GM10248 (cell line): ENCODE results near the gene PPM1F.
"Not testable (repeated sequence)": the region's sequence is repeated elsewhere in the genome, so short reads cannot be mapped to it uniquely, and the experiment has no call there.

ENCODE experiments used
- CTCF ChIA-PET: fragments of 300-600 bp; sonication (Branson Sonifier 250); formaldehyde crosslinking; extraction: SDS; loops from one replicate; lab custom pipeline; 2021; ENCODE audit warnings: antibody characterized with exemption; lab: Yijun Ruan, JAX
- POLR2A ChIA-PET: fragments of 350-650 bp; sonication (Branson Sonifier 250); formaldehyde crosslinking; extraction: SDS; loops from one replicate; lab custom pipeline; 2020; ENCODE audit warnings: antibody characterized with exemption; lab: Yijun Ruan, JAX
- DNase-seq: peaks from one replicate; pipeline ENCODE4 v3.0.0; 2012; ENCODE audit errors: extremely low spot score
- TF ChIP-seq, protein P1 (sequence below): IDR thresholded peaks from 2 replicates; pipeline ENCODE4 v1.5.1; 2012; ENCODE audit warnings: mild to moderate bottlenecking, low read depth; ENCODE audit errors: extremely low read depth, missing control alignments, control extremely low read depth

PPM1F gene

DNA sequence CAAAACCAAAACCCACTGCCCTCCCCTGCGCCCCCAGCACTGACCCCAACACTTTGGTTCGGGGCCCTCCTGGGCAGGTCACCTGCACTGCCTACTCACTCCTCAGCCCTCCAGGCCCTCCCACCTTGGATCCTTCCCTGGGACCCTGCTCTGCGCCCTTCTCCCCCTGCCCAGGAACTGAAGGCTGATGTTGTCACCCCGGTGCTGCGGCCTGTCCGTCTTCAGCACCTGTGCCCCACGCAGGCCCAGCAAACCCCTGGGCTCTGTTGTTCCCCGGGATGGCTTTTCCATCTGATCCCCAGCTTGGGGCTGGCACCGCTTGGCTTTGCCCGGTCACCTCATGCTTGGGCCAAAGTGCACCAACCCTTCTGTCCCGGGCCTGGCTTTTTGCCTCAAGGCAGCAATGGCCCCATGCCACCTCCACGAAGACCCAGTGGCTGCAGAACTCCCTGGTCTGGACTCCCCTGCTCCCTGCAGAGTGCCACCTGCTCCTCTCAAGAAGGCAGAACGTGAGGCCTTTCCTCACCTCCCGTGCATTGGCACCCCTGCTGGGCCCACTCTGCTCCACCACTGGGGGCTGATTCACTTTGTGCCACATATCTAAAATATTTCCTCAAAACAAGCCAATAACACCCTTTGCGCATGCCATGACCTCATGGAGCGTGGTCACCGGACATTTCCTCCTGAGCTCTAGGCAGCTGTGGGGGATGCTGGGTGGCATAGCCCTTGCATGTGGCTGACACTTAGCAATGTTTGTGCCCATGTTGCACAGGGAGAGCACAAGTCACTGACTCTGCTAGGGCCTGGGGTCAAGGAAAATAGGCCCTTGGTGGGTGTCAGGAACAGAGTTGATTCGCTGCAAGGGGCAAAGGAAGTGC is 8.8 kb downstream of the PPM1F start:
- TF ChIP-seq, protein P1, sequence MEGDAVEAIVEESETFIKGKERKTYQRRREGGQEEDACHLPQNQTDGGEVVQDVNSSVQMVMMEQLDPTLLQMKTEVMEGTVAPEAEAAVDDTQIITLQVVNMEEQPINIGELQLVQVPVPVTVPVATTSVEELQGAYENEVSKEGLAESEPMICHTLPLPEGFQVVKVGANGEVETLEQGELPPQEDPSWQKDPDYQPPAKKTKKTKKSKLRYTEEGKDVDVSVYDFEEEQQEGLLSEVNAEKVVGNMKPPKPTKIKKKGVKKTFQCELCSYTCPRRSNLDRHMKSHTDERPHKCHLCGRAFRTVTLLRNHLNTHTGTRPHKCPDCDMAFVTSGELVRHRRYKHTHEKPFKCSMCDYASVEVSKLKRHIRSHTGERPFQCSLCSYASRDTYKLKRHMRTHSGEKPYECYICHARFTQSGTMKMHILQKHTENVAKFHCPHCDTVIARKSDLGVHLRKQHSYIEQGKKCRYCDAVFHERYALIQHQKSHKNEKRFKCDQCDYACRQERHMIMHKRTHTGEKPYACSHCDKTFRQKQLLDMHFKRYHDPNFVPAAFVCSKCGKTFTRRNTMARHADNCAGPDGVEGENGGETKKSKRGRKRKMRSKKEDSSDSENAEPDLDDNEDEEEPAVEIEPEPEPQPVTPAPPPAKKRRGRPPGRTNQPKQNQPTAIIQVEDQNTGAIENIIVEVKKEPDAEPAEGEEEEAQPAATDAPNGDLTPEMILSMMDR: no peak
- POLR2A ChIA-PET: no interaction called here
- CTCF ChIA-PET: interaction anchor here (1.3 to 9.2 kb wide), 3 partner anchors 6 to 147 kb away, joined by 3 to 130 read pairs (median 6); partner anchors contain the start of gene PPM1F
- DNase-seq: no peak

DNA sequence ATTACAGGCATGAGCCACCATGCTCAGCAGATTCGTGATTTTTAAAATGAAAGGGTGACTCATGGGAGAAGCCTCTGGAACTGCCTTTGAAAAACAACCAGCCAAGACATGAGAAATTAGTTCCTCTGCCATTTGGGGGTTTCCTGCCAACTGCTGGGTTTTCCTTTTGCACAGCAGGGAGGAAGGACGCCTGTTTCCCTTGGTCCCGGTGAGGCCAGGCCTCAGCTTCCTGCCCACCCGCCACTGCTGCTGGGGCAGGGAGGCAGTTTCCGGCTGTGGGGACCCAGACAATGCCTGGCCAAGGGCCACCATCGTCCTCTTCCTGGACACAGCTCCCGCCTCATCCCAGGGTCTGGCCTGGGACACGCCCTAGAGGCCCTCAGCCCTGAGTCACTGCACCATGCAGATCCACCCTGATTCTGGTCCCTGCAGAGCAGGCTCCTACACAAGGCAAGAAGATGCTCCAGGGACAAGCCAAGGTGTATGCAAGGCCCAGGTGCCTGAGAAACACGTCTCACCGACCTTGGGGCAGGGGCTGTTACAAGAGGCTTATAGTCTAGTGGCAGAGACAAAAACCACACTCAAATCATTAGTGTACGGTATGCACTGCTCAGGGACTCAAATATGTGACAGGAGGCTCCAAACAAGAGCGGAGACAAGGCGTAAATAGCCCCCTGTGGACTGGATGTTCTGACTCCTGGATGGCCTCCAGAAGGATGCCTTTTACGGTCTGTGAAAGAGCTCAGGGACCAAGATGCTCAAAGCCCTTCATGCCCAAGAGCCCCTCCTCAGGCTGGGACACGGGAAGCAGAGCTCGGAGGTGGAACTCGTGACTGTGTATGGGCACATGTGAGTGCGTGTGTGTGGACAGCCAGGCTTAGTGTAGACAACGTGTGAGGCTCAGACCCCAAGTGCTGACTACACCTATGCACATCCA is 10.0 kb downstream of the PPM1F start:
- ChIA-PET CTCF (interaction anchor here (1.3 to 9.2 kb wide), 3 partner anchors 8 to 146 kb away, joined by 3 to 130 read pairs (median 3); partner anchors contain the start of gene PPM1F), POLR2A (no interaction called here)
- no peak for DNase-seq
- TF ChIP-seq, protein P1: no peak

DNA sequence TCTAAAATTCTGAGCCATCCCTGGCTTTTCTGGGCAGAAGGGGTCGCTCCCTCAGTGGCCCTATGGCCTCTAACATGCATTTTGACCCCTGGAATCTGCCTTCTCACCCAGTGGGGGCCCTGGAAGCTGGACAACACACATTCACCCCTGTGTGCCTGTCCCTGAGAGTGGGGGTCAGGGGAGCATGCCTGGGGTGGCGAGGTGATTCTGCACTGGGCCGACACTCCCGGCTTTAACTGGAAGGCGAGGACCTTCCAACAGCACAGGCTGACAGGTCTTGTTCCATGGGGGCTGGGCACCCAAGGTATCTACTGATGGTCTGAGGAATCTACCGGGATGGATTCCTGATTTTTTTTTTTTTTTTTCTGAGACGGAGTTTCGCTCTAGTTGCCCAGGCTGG is 10.7 kb downstream of the PPM1F start:
- DNase-seq: no peak
- ChIA-PET POLR2A (no interaction called here), CTCF (interaction anchor here (1.4 to 9.2 kb wide), 4 partner anchors 8 to 229 kb away, joined by 3 to 130 read pairs (median 10); partner anchors contain the start of gene PPM1F)
- TF ChIP-seq, protein P1: no peak

DNA sequence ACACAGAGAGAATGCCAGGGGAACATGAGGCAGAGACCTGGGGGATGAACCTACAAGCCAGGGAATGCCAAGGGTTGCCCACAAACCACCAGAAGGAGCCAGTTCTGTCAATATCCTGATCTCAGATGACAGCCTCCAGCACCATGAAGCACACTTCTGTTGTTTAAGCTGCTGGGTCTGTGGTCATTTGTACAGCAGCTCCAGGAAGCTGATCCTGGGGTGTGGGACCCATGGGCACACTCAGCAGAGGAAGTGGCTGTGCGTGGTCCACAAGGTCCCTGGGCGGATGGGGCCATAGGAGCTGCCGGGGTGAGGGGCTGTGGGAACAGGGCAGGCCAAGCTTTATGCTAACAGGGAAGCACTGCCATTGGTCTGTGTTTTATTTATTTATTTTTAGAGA is 12.1 kb downstream of the PPM1F start:
- ChIA-PET POLR2A (no interaction called here), CTCF (interaction anchor here (1.3 to 9.2 kb wide), 5 partner anchors 8 to 230 kb away, joined by 4 to 130 read pairs (median 15); partner anchors contain the start of gene PPM1F)
- no peak for DNase-seq
- TF ChIP-seq, protein P1: no peak

DNA sequence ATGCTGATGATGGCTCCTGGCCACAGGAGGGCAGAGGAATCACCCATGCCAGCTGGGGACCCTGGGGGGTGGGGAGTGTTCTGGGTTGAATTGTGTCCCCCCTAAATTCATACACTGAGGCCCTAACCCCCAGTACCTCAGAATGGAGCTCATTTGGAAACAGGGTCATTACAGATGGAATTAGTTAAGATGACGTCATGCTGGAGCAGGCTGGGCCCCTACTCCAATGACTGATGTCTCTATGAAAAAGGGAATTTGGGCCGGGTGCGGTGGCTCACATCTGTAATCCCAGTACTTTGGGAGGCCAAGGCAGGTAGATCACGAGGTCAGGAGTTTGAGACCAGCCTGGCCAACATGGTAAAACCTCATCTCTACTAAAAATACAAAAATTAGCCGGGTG is 12.7 kb downstream of the PPM1F start:
- POLR2A ChIA-PET, DNase-seq: not testable (repeated sequence)
- CTCF ChIA-PET: interaction anchor here (0.9 to 9.2 kb wide), 5 partner anchors 10 to 230 kb away, joined by 4 to 130 read pairs (median 15); partner anchors contain the start of gene PPM1F

DNA sequence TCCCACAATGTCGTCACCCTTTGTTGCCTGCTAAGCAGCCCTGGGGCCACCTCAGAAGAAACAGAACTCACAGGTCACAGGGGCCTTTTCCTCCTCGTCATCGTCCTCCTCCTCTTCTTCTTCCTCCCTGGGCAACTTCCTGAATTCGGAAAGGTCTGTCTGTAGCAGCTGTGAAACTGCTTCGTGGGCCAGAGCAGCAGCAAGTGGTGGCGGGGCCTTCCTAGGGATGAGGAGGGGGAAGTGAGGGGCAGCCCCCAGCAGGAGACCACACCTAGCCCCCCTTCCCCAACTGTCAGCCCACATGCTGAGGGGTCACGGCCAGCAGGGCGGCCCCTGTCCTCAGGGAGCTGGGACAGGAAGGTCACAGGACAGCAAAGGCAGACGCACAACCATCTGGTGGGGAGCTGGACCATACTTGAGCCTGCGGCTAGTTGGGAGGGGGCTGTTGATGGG is 13.2 kb downstream of the PPM1F start:
- ChIA-PET POLR2A (no interaction called here), CTCF (interaction anchor here (0.9 to 9.2 kb wide), 13 partner anchors 11 to 240 kb away, joined by 3 to 130 read pairs (median 7); partner anchors contain the start of gene PPM1F)
- TF ChIP-seq, protein P1: no peak
- no peak for DNase-seq
